GM12864 (cell line): ENCODE results near the gene LYZL1.

ENCODE experiments used
- DNase-seq: peaks from one replicate; pipeline ENCODE4 v3.0.0-alpha.2; 2011; ENCODE audit warnings: low read depth
- H3K4me3 ChIP-seq: 2 replicates; pipeline ENCODE4 v1.5.1; 2011; ENCODE audit warnings: mild to moderate bottlenecking, low read depth, low read length, control low read depth
- CTCF ChIP-seq: IDR thresholded peaks from 2 replicates; pipeline ENCODE4 v1.5.1; 2011; ENCODE audit warnings: low read depth, mild to moderate bottlenecking, moderate library complexity, low read length, control low read depth, inconsistent platforms; ENCODE audit errors: missing control alignments

Gene LYZL1

GRCh38 chr10:29345910-29346209, 57.0 kb downstream of the LYZL1 start:
- TF ChIP-seq CTCF = no peak
- no peak for DNase-seq
- no peak overlapping the region for H3K4me3 ChIP-seq

GRCh38 chr10:29346296-29347001, 57.6 kb downstream of the LYZL1 start:
- H3K4me3 ChIP-seq = no peak overlapping the region
- no peak for TF ChIP-seq CTCF
- DNase-seq = no peak

- no peak for DNase-seq
- no peak overlapping the region for H3K4me3 ChIP-seq
- no peak for TF ChIP-seq CTCF
These were observed 60.0 kb downstream of the LYZL1 start for GRCh38 chr10:29348836-29349235.

- H3K4me3 ChIP-seq = no peak overlapping the region
- no peak for TF ChIP-seq CTCF
- no peak for DNase-seq
These were observed 64.4 kb downstream of the LYZL1 start for GRCh38 chr10:29353305-29353704.

- no peak for DNase-seq
- no peak for TF ChIP-seq CTCF
- no peak overlapping the region for H3K4me3 ChIP-seq
These were observed 65.2 kb downstream of the LYZL1 start for GRCh38 chr10:29353887-29354561.

- no peak overlapping the region for H3K4me3 ChIP-seq
- TF ChIP-seq CTCF = no peak
- DNase-seq = no peak
These were observed 66.6 kb downstream of the LYZL1 start for GRCh38 chr10:29355411-29355991.
